ENCODE data around the gene PIP5K1A.

Gene PIP5K1A, protein sequence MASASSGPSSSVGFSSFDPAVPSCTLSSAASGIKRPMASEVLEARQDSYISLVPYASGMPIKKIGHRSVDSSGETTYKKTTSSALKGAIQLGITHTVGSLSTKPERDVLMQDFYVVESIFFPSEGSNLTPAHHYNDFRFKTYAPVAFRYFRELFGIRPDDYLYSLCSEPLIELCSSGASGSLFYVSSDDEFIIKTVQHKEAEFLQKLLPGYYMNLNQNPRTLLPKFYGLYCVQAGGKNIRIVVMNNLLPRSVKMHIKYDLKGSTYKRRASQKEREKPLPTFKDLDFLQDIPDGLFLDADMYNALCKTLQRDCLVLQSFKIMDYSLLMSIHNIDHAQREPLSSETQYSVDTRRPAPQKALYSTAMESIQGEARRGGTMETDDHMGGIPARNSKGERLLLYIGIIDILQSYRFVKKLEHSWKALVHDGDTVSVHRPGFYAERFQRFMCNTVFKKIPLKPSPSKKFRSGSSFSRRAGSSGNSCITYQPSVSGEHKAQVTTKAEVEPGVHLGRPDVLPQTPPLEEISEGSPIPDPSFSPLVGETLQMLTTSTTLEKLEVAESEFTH

DNA sequence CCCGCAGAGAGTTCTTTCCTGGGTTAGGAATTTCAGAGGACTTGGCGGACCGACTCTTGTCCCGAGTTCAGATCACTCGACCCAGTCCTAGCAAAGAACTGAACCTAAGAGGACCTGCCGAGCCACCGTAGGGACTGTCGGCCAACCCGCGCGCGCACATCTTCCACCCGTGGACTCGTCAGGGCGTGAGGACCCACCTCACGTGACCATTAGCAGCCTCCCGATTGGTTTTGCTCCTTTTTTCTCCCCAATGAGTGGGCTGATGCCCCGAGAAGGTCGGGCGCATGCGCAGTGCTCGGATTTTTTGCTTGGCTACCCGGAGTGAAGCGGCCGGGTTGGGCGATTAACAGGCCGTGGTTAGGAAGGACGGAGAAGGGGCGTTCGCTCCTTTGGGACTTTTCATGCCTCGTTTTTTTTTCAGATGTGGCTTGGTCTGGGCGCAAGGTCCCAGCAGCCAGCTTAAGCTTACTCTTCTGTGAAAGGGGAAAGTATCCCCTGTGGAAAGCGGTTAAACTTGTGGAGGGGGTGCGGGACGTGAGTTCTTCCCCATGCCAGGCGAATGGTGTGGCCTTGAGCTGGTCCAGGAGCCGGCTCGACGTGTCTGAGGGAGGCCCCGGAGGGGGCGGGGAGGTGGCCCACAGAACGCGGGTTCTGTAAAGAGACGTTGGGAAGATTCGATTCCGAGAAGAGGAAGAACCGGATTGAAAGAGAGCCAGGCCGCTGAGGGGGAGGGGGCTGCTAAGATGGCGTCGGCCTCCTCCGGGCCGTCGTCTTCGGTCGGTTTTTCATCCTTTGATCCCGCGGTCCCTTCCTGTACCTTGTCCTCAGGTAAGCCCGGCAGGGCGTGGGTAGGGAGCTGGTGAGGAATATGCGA, at the start of gene PIP5K1A:
TSS of gene PIP5K1A (plus strand) at position 299 of the 874 bp plus-strand sequence. CDS start at position 744, 445 bp downstream.
- Histone ChIP-seq H3K9me3 (ENCODE audit: control insufficient read depth in 2 of 2, low read length in 2 of 2) (no peaks in the 10 kb centered on the region), H3K4me3 (ENCODE audit: low read length in 2 of 2) (peak within 1 kb of the TSS; percentile 86 to 97), H3K27me3 (ENCODE audit: control insufficient read depth in 2 of 2, insufficient read depth in 2 of 2, low read length in 2 of 2) (no peaks in the 10 kb centered on the region), H3K4me1 (ENCODE audit: control insufficient read depth in 2 of 2, insufficient read depth in 2 of 2, low read length in 2 of 2) (peaks cover 19% of the 10 kb centered on the region in 2 donors), H3K36me3 (ENCODE audit: control insufficient read depth in 2 of 2, insufficient read depth in 2 of 2, low read length in 2 of 2) (peaks cover 0 to 5% of the 10 kb centered on the region in 2 donors), H3K27ac (ENCODE audit: low read depth in 2 of 2, low read length in 2 of 2) (peak within 1 kb of the TSS; percentile 92 to 93), H3K9ac (ENCODE audit: low read depth in 1 of 2, low read length in 2 of 2) (peak within 1 kb of the TSS; percentile 94 to 96)

GRCh38 chr1:151156515-151156819, 41.9 kb upstream of the PIP5K1A start, which contains the start of gene TNFAIP8L2:
TNFAIP8L2 (plus strand) TSS chr1:151156649; CDS start chr1:151158698, 2,049 bp downstream.
- peak within 1 kb of the TSS in 1 of 2 donors; percentile 68 for H3K9ac ChIP-seq (ENCODE audit: low read depth in 1 of 2, low read length in 2 of 2)

DNA sequence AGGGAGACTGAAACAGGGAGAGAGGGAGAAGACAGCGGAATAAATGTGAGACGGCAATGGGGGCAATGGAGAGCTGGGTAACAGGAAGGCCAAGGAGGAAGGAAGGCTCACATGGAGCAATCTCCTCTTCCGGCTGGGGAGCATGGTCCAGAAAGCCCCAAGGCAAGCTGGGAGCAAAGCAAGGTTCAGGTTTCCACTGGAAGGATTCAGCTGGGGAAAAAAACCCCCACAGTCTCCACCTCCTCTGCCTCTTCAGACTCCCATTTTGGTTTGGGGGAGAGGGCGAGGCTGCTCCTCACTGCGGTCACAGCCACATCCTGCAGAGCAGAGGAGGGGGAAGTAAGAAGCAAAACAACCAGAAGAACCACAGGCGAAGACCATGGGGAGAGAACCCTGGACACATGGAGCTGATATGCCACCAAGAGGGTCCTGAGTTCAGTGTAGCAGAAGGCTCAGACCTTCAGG, 41.3 kb upstream of the PIP5K1A start:
- H3K4me3 ChIP-seq (ENCODE audit: low read length in 2 of 2), result peak overlapping the region; percentile 44 to 77
- H3K9ac ChIP-seq (ENCODE audit: low read depth in 1 of 2, low read length in 2 of 2), result peak overlapping the region in 1 of 2 donors; percentile 68
- H3K27ac ChIP-seq (ENCODE audit: low read depth in 2 of 2, low read length in 2 of 2), result peak overlapping the region in 1 of 2 donors; percentile 85
- H3K27me3 ChIP-seq (ENCODE audit: control insufficient read depth in 2 of 2, insufficient read depth in 2 of 2, low read length in 2 of 2), result no peaks in the 10 kb centered on the region
- no peaks in the 10 kb centered on the region for H3K4me1 ChIP-seq (ENCODE audit: control insufficient read depth in 2 of 2, insufficient read depth in 2 of 2, low read length in 2 of 2)
- H3K9me3 ChIP-seq (ENCODE audit: control insufficient read depth in 2 of 2, low read length in 2 of 2), result no peaks in the 10 kb centered on the region
- H3K36me3 ChIP-seq (ENCODE audit: control insufficient read depth in 2 of 2, insufficient read depth in 2 of 2, low read length in 2 of 2), result peaks cover 25% of the 10 kb centered on the region in 2 donors

More at GRCh38 chr1:151156515-151156819, 41.9 kb upstream of the PIP5K1A start, which contains the start of gene TNFAIP8L2:
- H3K27me3 ChIP-seq (ENCODE audit: control insufficient read depth in 2 of 2, insufficient read depth in 2 of 2, low read length in 2 of 2), result no peaks in the 10 kb centered on the region
- H3K9me3 ChIP-seq (ENCODE audit: control insufficient read depth in 2 of 2, low read length in 2 of 2), result no peaks in the 10 kb centered on the region
- H3K4me3 ChIP-seq (ENCODE audit: low read length in 2 of 2), result peak within 1 kb of the TSS; percentile 44 to 77
- H3K27ac ChIP-seq (ENCODE audit: low read depth in 2 of 2, low read length in 2 of 2), result peak within 1 kb of the TSS in 1 of 2 donors; percentile 85
- peaks cover 20 to 22% of the 10 kb centered on the region in 2 donors for H3K36me3 ChIP-seq (ENCODE audit: control insufficient read depth in 2 of 2, insufficient read depth in 2 of 2, low read length in 2 of 2)
- no peaks in the 10 kb centered on the region for H3K4me1 ChIP-seq (ENCODE audit: control insufficient read depth in 2 of 2, insufficient read depth in 2 of 2, low read length in 2 of 2)

- H3K4me3 ChIP-seq (ENCODE audit: low read length in 2 of 2), result peak overlapping the region in 1 of 2 donors; percentile 15
- H3K27me3 ChIP-seq (ENCODE audit: control insufficient read depth in 2 of 2, insufficient read depth in 2 of 2, low read length in 2 of 2), result no peaks in the 10 kb centered on the region
- peaks cover 25% of the 10 kb centered on the region in 2 donors for H3K36me3 ChIP-seq (ENCODE audit: control insufficient read depth in 2 of 2, insufficient read depth in 2 of 2, low read length in 2 of 2)
- H3K27ac ChIP-seq (ENCODE audit: low read depth in 2 of 2, low read length in 2 of 2), result peak overlapping the region in 1 of 2 donors; percentile 11
- no peaks in the 10 kb centered on the region for H3K9me3 ChIP-seq (ENCODE audit: control insufficient read depth in 2 of 2, low read length in 2 of 2)
- H3K9ac ChIP-seq (ENCODE audit: low read depth in 1 of 2, low read length in 2 of 2), result no peak overlapping the region
- no peaks in the 10 kb centered on the region for H3K4me1 ChIP-seq (ENCODE audit: control insufficient read depth in 2 of 2, insufficient read depth in 2 of 2, low read length in 2 of 2)
These were observed 40.0 kb upstream of the PIP5K1A start for GRCh38 chr1:151158326-151158725.

- no peak overlapping the region for H3K4me3 ChIP-seq (ENCODE audit: low read length in 2 of 2)
- H3K36me3 ChIP-seq (ENCODE audit: control insufficient read depth in 2 of 2, insufficient read depth in 2 of 2, low read length in 2 of 2), result peaks cover 25% of the 10 kb centered on the region in 2 donors
- H3K9ac ChIP-seq (ENCODE audit: low read depth in 1 of 2, low read length in 2 of 2), result no peak overlapping the region
- H3K4me1 ChIP-seq (ENCODE audit: control insufficient read depth in 2 of 2, insufficient read depth in 2 of 2, low read length in 2 of 2), result no peaks in the 10 kb centered on the region
- no peaks in the 10 kb centered on the region for H3K27me3 ChIP-seq (ENCODE audit: control insufficient read depth in 2 of 2, insufficient read depth in 2 of 2, low read length in 2 of 2)
- H3K9me3 ChIP-seq (ENCODE audit: control insufficient read depth in 2 of 2, low read length in 2 of 2), result no peaks in the 10 kb centered on the region
- H3K27ac ChIP-seq (ENCODE audit: low read depth in 2 of 2, low read length in 2 of 2), result peak overlapping the region in 1 of 2 donors; percentile 11
These were observed 39.6 kb upstream of the PIP5K1A start for GRCh38 chr1:151158751-151159251.

- H3K9ac ChIP-seq (ENCODE audit: low read depth in 1 of 2, low read length in 2 of 2), result no peak overlapping the region
- no peaks in the 10 kb centered on the region for H3K9me3 ChIP-seq (ENCODE audit: control insufficient read depth in 2 of 2, low read length in 2 of 2)
- no peaks in the 10 kb centered on the region for H3K4me1 ChIP-seq (ENCODE audit: control insufficient read depth in 2 of 2, insufficient read depth in 2 of 2, low read length in 2 of 2)
- no peaks in the 10 kb centered on the region for H3K27me3 ChIP-seq (ENCODE audit: control insufficient read depth in 2 of 2, insufficient read depth in 2 of 2, low read length in 2 of 2)
- peak overlapping the region in 1 of 2 donors; percentile 11 for H3K27ac ChIP-seq (ENCODE audit: low read depth in 2 of 2, low read length in 2 of 2)
- H3K4me3 ChIP-seq (ENCODE audit: low read length in 2 of 2), result no peak overlapping the region
- H3K36me3 ChIP-seq (ENCODE audit: control insufficient read depth in 2 of 2, insufficient read depth in 2 of 2, low read length in 2 of 2), result peaks cover 25% of the 10 kb centered on the region in 2 donors
These were observed 39.0 kb upstream of the PIP5K1A start for GRCh38 chr1:151159373-151159772.

- Histone ChIP-seq H3K27ac (ENCODE audit: low read depth in 2 of 2, low read length in 2 of 2) (peak overlapping the region; percentile 85), H3K36me3 (ENCODE audit: control insufficient read depth in 2 of 2, insufficient read depth in 2 of 2, low read length in 2 of 2) (peaks cover 22 to 24% of the 10 kb centered on the region in 2 donors), H3K4me1 (ENCODE audit: control insufficient read depth in 2 of 2, insufficient read depth in 2 of 2, low read length in 2 of 2) (peaks cover 13 to 18% of the 10 kb centered on the region in 2 donors), H3K9me3 (ENCODE audit: control insufficient read depth in 2 of 2, low read length in 2 of 2) (no peaks in the 10 kb centered on the region), H3K9ac (ENCODE audit: low read depth in 1 of 2, low read length in 2 of 2) (peak overlapping the region; percentile 53 to 83), H3K27me3 (ENCODE audit: control insufficient read depth in 2 of 2, insufficient read depth in 2 of 2, low read length in 2 of 2) (no peaks in the 10 kb centered on the region), H3K4me3 (ENCODE audit: low read length in 2 of 2) (peak overlapping the region; percentile 78 to 100)
These were observed 33.5 kb upstream of the PIP5K1A start for GRCh38 chr1:151164732-151165280.

- peaks cover 24 to 27% of the 10 kb centered on the region in 2 donors for H3K36me3 ChIP-seq (ENCODE audit: control insufficient read depth in 2 of 2, insufficient read depth in 2 of 2, low read length in 2 of 2)
- H3K9me3 ChIP-seq (ENCODE audit: control insufficient read depth in 2 of 2, low read length in 2 of 2), result no peaks in the 10 kb centered on the region
- H3K27ac ChIP-seq (ENCODE audit: low read depth in 2 of 2, low read length in 2 of 2), result peak overlapping the region; percentile 85
- peak overlapping the region; percentile 78 to 100 for H3K4me3 ChIP-seq (ENCODE audit: low read length in 2 of 2)
- H3K4me1 ChIP-seq (ENCODE audit: control insufficient read depth in 2 of 2, insufficient read depth in 2 of 2, low read length in 2 of 2), result peaks cover 13 to 18% of the 10 kb centered on the region in 2 donors
- H3K27me3 ChIP-seq (ENCODE audit: control insufficient read depth in 2 of 2, insufficient read depth in 2 of 2, low read length in 2 of 2), result no peaks in the 10 kb centered on the region
- H3K9ac ChIP-seq (ENCODE audit: low read depth in 1 of 2, low read length in 2 of 2), result peak overlapping the region; percentile 83 to 96
These were observed 33.0 kb upstream of the PIP5K1A start for GRCh38 chr1:151165281-151165737.

DNA sequence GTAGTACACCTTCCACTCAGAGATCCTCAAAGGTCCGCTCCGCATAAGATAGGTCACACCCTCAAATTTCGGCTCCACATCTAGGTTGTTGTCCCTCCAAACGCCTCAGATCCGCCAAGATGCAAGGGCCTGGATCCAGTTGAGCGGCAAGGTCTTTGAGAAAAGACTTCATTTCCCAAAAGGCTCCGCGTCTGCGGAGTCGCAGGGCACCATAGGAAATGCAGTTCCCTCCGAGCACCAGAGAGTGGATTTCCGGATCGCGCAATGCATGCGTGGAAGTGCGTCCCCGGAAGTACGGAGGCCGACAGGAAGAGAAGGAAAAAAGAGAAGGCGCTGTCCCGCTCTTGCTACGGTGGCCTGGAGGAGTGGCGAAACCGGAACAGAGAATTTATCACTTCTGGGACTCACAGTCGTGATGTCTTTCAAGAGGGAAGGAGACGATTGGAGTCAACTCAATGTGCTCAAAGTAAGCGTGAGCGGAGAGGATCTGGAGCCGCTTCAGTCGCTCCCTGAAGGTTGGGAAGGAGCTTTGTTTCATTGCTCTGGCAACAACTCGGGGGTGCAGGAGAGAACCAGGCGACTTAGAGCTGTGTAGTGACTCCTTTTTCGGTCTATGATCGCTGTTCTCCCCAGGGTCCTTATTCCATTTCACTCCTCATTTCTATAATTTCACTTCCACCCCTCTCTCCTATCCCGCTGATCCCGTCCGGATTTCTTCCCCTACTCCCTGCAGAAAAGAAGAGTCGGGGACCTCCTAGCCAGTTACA, 32.4 kb upstream of the PIP5K1A start, which contains the start of the genes LYSMD1 and SCNM1:
TSS of gene LYSMD1 (minus strand) at position 165 of the 767 bp plus-strand sequence. CDS start 644 bp downstream, outside the sequence.
TSS of gene SCNM1 (plus strand) at position 407 of the 767 bp plus-strand sequence. CDS start at position 416, 9 bp downstream.
- H3K9ac ChIP-seq (ENCODE audit: low read depth in 1 of 2, low read length in 2 of 2), result peak within 1 kb of the TSS; percentile 83 to 96
- H3K27ac ChIP-seq (ENCODE audit: low read depth in 2 of 2, low read length in 2 of 2), result peak within 1 kb of the TSS; percentile 85
- peaks cover 13 to 18% of the 10 kb centered on the region in 2 donors for H3K4me1 ChIP-seq (ENCODE audit: control insufficient read depth in 2 of 2, insufficient read depth in 2 of 2, low read length in 2 of 2)
- H3K9me3 ChIP-seq (ENCODE audit: control insufficient read depth in 2 of 2, low read length in 2 of 2), result no peaks in the 10 kb centered on the region
- peak within 1 kb of the TSS; percentile 78 to 100 for H3K4me3 ChIP-seq (ENCODE audit: low read length in 2 of 2)
- no peaks in the 10 kb centered on the region for H3K27me3 ChIP-seq (ENCODE audit: control insufficient read depth in 2 of 2, insufficient read depth in 2 of 2, low read length in 2 of 2)
- H3K36me3 ChIP-seq (ENCODE audit: control insufficient read depth in 2 of 2, insufficient read depth in 2 of 2, low read length in 2 of 2), result peaks cover 26 to 27% of the 10 kb centered on the region in 2 donors

Data from mucosa of rectum (tissue), 2 donors.